Coronary artery (tissue), 2 donors: ENCODE measurements around the gene PRODH2.
A peak's percentile ranks its signal among the peaks of the same experiment; 100 is the strongest.
"Not testable (repeated sequence)": the region's sequence is repeated elsewhere in the genome, so short reads cannot be mapped to it uniquely, and the experiment has no call there.

ENCODE experiments used
- DNase-seq: peaks from one replicate; pipeline ENCODE4 v3.0.0-alpha.2; 2017; ENCODE audit warnings: low spot score
- H3K27ac ChIP-seq, 2 donors: fragments of 200-600 bp; sonication (generic); one replicate each; pipeline ENCODE4 v1.5.1; 2016 to 2019
- H3K4me3 ChIP-seq: fragments of 200-600 bp; sonication (generic); 2 replicates; pipeline ENCODE4 v1.5.1; 2016; ENCODE audit warnings: mild to moderate bottlenecking, moderate library complexity
- TF ChIP-seq, protein P1 (sequence below): fragments of 200-600 bp; sonication (generic); IDR thresholded peaks from one replicate; pipeline ENCODE4 v1.5.1; 2019; ENCODE audit warnings: antibody characterized with exemption

PRODH2 gene

DNA sequence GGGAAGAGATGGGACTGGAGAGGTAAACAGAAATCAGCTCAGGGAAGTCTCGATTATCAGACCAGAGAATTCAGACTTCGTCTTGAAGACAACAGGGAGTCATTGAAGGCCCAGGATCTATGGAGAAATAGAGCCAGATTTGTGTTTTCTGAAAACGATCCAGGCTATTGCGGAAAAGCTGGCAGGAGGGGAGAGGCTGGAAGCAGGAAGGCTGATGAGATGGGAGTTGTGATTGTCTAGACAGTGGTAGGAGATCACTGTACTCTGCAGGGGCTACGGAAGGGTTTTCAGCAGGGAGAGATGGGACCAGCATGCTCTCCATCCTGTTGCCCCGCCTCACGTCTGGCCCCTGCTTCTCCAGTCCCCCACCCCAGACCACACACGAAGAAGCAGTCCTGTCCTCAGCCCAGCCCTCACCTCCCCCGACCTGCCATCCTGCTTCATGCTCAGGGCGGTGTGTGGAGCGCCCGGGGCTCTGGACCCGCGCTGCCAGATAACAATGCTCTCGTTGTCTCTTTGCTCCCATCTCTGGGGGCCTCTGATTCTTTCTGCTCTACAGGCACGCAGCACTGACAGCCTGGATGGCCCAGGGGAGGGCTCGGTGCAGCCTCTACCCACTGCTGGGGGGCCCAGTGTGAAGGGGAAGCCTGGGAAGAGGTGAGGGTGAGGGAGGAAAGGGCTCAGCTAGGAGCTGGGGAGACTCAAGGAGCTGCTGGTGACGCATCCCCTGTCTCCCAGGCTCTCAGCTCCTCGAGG lies 35.4 kb downstream of the PRODH2 start:
- DNase-seq: no peak

DNA sequence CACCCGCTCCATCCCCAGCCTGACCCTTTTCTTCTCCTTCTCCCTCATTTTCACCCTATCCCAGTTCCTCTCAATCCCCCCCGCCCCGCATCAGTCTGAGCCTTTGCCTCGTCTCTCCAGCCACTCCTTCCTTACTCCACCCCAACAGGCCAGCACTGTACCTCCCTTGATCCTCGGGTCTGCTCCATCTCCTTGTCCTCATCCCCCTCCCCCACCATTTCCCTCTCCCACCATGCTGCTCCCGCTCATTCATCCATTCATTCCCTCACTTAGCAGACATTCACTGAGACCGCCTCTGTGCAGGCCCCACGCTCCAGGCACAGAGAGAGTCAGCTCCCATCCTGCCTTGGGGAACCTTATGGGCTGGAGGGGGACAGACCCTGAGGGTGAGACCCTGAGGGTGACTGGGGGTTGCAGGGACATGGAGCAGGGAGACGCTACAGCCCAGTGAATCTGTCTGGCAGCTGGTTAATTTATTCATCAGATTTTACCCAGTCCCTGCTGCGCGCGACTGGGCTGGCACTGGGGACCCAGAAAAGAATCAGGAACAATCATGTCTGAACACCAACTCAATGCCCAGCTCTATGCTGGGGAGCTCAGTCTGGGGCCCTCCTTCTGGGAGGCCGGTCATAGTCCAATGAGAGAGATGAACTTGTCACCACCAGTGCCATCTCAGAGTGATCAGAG lies 36.4 kb downstream of the PRODH2 start:
- DNase-seq: no peak
- Histone ChIP-seq H3K27ac (peak overlapping the region in 1 of 2 donors; percentile 42), H3K4me3 (peak overlapping the region; percentile 98)
- TF ChIP-seq, protein P1, sequence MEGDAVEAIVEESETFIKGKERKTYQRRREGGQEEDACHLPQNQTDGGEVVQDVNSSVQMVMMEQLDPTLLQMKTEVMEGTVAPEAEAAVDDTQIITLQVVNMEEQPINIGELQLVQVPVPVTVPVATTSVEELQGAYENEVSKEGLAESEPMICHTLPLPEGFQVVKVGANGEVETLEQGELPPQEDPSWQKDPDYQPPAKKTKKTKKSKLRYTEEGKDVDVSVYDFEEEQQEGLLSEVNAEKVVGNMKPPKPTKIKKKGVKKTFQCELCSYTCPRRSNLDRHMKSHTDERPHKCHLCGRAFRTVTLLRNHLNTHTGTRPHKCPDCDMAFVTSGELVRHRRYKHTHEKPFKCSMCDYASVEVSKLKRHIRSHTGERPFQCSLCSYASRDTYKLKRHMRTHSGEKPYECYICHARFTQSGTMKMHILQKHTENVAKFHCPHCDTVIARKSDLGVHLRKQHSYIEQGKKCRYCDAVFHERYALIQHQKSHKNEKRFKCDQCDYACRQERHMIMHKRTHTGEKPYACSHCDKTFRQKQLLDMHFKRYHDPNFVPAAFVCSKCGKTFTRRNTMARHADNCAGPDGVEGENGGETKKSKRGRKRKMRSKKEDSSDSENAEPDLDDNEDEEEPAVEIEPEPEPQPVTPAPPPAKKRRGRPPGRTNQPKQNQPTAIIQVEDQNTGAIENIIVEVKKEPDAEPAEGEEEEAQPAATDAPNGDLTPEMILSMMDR: no peak

More for the DNA sequence above, 35.4 kb downstream of the PRODH2 start:
- TF ChIP-seq, protein P1: no peak
- H3K4me3 ChIP-seq: no peak overlapping the region
- no peak overlapping the region for H3K27ac ChIP-seq

DNA sequence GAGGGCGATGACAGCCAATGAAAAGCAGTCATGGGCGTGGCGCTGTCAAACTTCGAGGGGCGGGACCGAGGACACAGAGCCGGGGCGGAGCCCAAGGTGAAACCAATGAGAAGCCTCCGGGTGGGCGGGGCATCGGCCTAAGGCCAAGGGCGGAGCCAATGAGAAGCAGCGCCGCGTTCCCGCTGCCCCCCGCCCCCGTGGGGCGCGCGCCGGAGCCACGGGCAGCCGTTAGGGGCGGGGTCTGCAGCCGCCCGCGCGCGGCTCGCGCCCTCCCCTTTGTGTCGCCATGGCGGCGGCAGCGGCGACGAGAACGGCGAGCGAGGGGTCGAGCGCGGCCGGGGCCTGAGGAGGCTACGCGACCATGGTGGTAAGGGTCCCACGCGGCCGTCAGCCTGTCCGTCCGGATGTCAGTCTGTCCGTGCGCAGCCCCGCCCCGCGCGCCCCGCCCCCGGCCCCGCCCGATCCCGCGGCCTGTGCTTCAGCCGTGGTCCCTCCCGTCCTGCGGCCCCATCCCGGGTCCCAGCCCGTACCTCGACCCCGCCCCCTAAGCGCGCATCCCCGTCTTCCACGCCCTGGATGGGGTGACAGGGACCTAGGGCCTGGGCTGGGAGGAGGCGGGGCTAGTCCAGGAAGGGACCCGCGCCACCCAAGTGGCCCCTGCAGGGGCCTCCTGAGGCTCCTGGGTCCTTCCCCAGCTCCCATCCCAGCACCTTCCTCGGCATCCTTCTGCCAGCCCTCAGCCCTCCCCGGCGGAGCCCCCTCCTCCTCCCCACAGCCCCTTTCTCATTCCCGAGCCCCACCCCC lies 37.1 kb downstream of the PRODH2 start, which contains the start of gene ARHGAP33:
ARHGAP33 (plus strand) TSS at position 267 of the 804 bp plus-strand sequence; CDS start at position 362, 95 bp downstream.
- H3K4me3 ChIP-seq: peak within 1 kb of the TSS; percentile 98
- TF ChIP-seq, protein P1: no peak
- peak; percentile 98 for DNase-seq
- H3K27ac ChIP-seq: peak within 1 kb of the TSS; percentile 42 to 64

DNA sequence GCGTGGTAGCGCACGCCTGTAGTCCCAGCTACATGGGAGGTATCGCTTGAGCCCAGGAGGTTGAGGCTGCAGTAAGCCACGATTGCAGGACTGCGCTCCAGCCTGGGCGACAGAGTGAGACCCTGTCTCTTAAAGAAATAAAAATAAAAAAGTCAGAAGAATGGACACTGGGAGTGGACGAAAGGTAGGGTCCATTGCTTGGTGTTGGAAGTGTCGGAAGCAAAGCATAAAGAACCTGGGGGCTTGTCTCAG lies 37.7 kb downstream of the PRODH2 start:
- peak overlapping the region; percentile 98 for H3K4me3 ChIP-seq
- no peak overlapping the region for H3K27ac ChIP-seq
- TF ChIP-seq, protein P1: no peak
- no peak for DNase-seq

DNA sequence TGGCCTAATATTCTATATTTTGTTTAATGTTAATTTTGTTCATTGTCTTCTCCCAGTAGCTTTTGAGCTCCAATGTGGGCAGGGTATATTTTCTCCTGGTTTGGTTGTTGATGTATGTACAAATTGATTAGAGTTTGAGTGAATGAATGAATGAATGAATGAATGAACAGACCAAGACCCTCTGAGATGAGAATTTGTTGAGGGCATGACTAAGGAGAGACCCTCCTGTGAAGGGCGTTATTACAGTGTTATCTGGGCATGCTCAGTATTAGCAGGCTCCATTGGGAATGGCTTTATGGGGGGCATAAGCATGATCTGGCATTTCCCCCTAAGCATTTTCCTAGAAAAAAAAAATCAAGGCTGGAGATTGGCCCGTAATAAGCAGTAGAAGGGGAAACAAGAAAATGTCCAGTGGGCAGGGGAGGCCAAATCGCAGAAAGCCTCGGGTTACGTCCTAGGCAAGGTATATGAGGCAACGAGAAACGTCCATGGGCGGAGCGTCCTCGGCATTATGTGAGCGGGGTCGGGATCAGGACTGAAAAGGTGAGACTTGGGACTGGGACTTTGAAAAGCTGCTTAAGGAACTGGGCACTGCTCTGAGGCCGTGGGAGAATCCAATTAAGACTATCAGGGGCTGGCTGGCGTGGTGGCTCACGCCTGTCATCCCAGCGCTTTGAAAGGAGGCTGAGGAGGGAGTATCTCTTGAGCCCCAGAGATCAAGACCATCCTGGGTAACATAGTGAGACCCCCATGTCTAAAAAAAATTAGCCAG lies 38.2 kb downstream of the PRODH2 start:
- DNase-seq: no peak
- TF ChIP-seq, protein P1: no peak
- no peak overlapping the region for H3K27ac ChIP-seq
- H3K4me3 ChIP-seq: peak overlapping the region; percentile 98

DNA sequence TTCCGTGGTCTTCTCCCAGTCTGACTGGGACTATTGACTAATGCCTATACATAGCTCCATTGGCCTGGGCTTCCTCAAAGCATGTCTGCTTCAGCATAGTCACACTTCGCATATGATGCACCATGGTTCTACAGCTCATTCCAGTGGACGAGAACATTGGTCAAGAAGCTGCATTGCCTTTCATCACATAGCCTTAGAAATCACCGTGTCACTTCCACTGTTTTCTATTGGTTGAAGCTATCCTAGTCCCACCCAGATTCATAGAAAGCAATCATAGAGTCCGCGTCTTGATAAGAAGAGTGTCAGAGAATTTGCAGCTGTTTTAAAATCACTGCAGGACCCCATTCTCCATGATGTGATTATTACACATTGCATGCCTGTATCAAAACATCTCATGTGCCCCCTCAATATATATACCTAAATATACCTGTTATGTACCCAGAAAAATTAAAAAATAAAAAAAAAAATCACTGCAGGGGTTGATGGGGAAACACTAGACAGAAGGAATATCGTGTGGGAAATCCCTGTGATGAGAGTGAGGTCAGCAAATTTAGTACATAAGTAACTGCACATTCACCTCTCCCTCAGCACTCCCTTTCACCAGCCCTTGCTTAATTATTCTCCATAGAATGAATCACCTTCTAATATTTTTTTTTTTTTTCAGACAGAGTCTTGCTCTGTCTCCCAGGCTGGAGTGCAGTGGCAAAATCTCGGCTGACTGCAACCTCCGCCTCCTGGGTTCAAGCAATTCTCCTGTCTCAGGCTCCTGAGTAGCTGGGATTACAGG lies 39.4 kb downstream of the PRODH2 start:
- Histone ChIP-seq H3K4me3 (no peak overlapping the region), H3K27ac (no peak overlapping the region)
- no peak for DNase-seq
- TF ChIP-seq, protein P1: no peak

DNA sequence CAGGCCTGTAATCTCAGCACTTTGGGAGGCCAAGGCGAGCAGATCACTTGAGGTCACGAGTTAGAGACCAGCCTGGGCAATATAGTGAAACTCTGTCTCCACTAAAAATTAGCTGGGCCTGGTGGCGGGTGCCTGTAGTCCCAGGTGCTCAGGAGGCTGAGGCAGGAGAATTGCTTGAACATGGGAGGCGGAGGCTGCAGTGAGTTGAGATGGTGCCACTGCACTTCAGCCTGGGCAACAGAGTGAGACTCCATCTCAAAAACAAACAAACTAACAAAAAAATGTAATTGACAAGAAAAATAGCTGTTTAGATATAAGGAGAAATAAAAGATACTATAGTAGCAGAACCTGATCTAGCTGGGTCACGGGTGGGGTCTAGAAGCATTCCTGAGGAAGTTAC lies 40.3 kb downstream of the PRODH2 start:
- DNase-seq, H3K27ac ChIP-seq, H3K4me3 ChIP-seq: not testable (repeated sequence)
